Measurements from ENCODE around the gene SON.
"Not testable (repeated sequence)": the region's sequence is repeated elsewhere in the genome, so short reads cannot be mapped to it uniquely, and the experiment has no call there.

Gene SON

DNA sequence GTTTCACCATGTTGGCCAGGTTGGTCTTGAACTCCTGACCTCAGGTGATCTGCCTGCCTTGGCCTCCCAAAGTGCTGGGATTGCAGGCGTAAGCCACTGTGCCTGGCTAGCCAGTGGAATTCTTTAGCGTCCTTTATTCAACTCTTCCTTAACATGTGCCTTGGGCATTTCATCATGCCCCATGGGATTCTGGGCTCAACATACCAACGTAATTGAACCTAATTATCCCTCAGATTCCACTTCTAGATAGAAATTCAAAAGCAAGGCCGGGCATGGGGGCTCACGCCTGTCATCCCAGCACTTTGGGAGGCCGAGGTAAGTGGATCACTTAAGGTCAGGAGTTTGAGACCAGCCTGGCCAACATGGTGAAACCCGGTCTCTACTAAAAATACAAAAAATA, 83.3 kb downstream of the SON start:
- not testable (repeated sequence) for H3K4me3 ChIP-seq, H3K27ac ChIP-seq

Measured in skin epidermis (tissue), 12 donors.